Mesothelial cell of epicardium (in vitro differentiated cells): ENCODE measurements around the gene SOD3. TPM values are rescaled to one million over a fixed set of nuclear protein-coding genes. Genes with fewer than 3 reads are reported as not detected.

Experiments used
- DNase-seq, 2 experiments: peaks; one replicate each; pipeline ENCODE4 v3.0.0; 2021; ENCODE audit warnings: low spot score in 2 of 2; ENCODE audit not compliant: unreplicated experiment in 2 of 2
- H3K27ac Mint-ChIP-seq: 2 replicates; pipeline ENCODE4 v1.8.0; 2021; ENCODE audit warnings: mixed read lengths
- H3K27me3 Mint-ChIP-seq: 2 replicates; pipeline ENCODE4 v1.8.0; 2021; ENCODE audit warnings: low read depth, mixed read lengths
- H3K36me3 Mint-ChIP-seq: 2 replicates; pipeline ENCODE4 v1.8.0; 2021; ENCODE audit warnings: mixed read lengths
- H3K4me1 Mint-ChIP-seq: 2 replicates; pipeline ENCODE4 v1.8.0; 2021; ENCODE audit warnings: mixed read lengths
- H3K4me3 Mint-ChIP-seq: 2 replicates; pipeline ENCODE4 v1.8.0; 2021; ENCODE audit warnings: mild to moderate bottlenecking, moderate library complexity, mixed read lengths
- H3K9me3 Mint-ChIP-seq: 2 replicates; pipeline ENCODE4 v1.8.0; 2021; ENCODE audit warnings: mixed read lengths
- total RNA-seq: library from RNA; stranded (reverse); gene quantifications from 3 replicates; pipeline ENCODE4 v1.2.1, GENCODE V29; 2021
- TF ChIP-seq, protein P1 (sequence below): fragments of 200-600 bp; sonication (generic); IDR thresholded peaks from one replicate; pipeline ENCODE4 v1.5.0; 2021; ENCODE audit warnings: antibody characterized with exemption; ENCODE audit not compliant: unreplicated experiment

SOD3 gene
- total RNA-seq, 1 donor from 2014 or later, result 5.7 TPM

GRCh38 chr4:24770667-24771066 is 24.7 kb upstream of the SOD3 start:
- no peak overlapping the region for H3K27ac Mint-ChIP-seq
- H3K4me1 Mint-ChIP-seq, result no peaks in the 10 kb centered on the region
- TF ChIP-seq, protein P1, sequence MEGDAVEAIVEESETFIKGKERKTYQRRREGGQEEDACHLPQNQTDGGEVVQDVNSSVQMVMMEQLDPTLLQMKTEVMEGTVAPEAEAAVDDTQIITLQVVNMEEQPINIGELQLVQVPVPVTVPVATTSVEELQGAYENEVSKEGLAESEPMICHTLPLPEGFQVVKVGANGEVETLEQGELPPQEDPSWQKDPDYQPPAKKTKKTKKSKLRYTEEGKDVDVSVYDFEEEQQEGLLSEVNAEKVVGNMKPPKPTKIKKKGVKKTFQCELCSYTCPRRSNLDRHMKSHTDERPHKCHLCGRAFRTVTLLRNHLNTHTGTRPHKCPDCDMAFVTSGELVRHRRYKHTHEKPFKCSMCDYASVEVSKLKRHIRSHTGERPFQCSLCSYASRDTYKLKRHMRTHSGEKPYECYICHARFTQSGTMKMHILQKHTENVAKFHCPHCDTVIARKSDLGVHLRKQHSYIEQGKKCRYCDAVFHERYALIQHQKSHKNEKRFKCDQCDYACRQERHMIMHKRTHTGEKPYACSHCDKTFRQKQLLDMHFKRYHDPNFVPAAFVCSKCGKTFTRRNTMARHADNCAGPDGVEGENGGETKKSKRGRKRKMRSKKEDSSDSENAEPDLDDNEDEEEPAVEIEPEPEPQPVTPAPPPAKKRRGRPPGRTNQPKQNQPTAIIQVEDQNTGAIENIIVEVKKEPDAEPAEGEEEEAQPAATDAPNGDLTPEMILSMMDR, result no peak
- no peak for DNase-seq
- H3K4me3 Mint-ChIP-seq, result no peak overlapping the region
- no peaks in the 10 kb centered on the region for H3K36me3 Mint-ChIP-seq
- H3K9me3 Mint-ChIP-seq, result peaks cover 8% of the 10 kb centered on the region
- H3K27me3 Mint-ChIP-seq, result no peaks in the 10 kb centered on the region

DNA sequence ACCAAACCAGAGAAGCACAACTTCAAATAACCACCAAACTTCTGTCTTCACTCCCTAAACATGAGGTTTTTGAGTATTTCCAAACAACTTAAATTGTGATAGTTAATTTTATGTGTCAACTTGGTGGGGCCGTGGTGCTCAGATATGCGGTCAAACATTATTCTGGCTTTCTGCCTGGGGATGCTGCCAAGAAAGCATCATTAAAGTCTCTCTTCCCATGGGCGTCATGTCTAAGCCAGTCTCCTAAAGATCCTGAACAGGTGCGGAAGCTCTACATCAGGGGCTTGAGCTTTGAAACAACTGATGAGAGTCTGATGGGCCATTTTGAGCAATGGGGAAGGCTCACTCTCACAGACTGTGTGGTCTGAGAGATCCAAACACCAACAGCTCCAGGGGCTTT is 24.1 kb upstream of the SOD3 start:
- Mint-ChIP-seq H3K4me1 (no peaks in the 10 kb centered on the region), H3K9me3 (peaks cover 6% of the 10 kb centered on the region), H3K4me3 (no peak overlapping the region), H3K27ac (no peak overlapping the region), H3K36me3 (no peaks in the 10 kb centered on the region), H3K27me3 (no peaks in the 10 kb centered on the region)
- TF ChIP-seq, protein P1, result no peak
- no peak for DNase-seq

- Mint-ChIP-seq H3K9me3 (no peaks in the 10 kb centered on the region), H3K4me1 (peaks cover 4% of the 10 kb centered on the region), H3K27ac (no peak overlapping the region), H3K36me3 (no peaks in the 10 kb centered on the region), H3K27me3 (no peaks in the 10 kb centered on the region), H3K4me3 (no peak overlapping the region)
- TF ChIP-seq, protein P1, result no peak
- DNase-seq, result no peak
These were observed 23.2 kb upstream of the SOD3 start for GRCh38 chr4:24772061-24772705.

- Mint-ChIP-seq H3K4me1 (peaks cover 12% of the 10 kb centered on the region), H3K4me3 (no peak overlapping the region)
These were observed 22.4 kb upstream of the SOD3 start for GRCh38 chr4:24772952-24773351.

DNA sequence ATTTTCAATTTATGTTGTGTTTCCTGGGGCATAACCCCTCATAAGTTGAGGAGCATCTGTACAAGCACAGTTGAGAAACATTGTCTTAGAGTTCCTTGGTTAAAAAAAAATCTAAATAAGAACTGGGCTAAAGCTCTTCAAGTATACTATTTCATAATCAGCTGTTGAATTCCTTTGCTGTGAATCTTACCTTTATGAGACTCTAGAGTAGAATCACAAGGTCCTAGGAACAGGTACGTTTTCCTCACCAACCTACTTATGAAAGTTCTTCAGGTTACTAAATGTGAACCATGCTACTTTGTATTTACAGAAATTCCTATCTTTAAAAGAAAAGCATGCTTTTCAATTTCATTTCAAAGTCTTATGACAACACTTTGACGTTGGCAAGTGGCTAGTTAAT is 20.9 kb upstream of the SOD3 start:
- TF ChIP-seq, protein P1, result no peak
- no peaks in the 10 kb centered on the region for H3K36me3 Mint-ChIP-seq

More at GRCh38 chr4:24772952-24773351, 22.4 kb upstream of the SOD3 start:
- no peak for DNase-seq
- Mint-ChIP-seq H3K9me3 (no peaks in the 10 kb centered on the region), H3K36me3 (no peaks in the 10 kb centered on the region), H3K27ac (no peak overlapping the region), H3K27me3 (no peaks in the 10 kb centered on the region)
- TF ChIP-seq, protein P1, result no peak

More for the DNA sequence above, 20.9 kb upstream of the SOD3 start:
- Mint-ChIP-seq H3K27me3 (no peaks in the 10 kb centered on the region), H3K9me3 (no peaks in the 10 kb centered on the region), H3K4me3 (no peak overlapping the region), H3K4me1 (peaks cover 20% of the 10 kb centered on the region), H3K27ac (no peak overlapping the region)
- no peak for DNase-seq
